Natural killer cell (primary cell): Measurements from ENCODE around the gene FHIT. TPM values are rescaled to one million over a fixed set of nuclear protein-coding genes. Genes with fewer than 3 reads are reported as not detected.

ENCODE experiments used
- ATAC-seq, 3 donors: fragments of 150-1000 bp in 2 of 3; fragments of 200-7000 bp in 1 of 3; cut with Tn5 transposase; 1 replicate in 1 of 3; 2 replicates in 2 of 3; pipeline ENCODE4 v1.10.0; 2021; ENCODE audit warnings: mild to moderate bottlenecking in 2 of 3, moderate library complexity in 2 of 3
- DNase-seq, 2 donors: peaks; one replicate each; pipeline versions ENCODE4 v3.0.0 to v3.0.0-alpha.2; 2013 to 2021; ENCODE audit warnings: mixed read lengths in 1 of 2
- H3K27ac ChIP-seq: one replicate; pipeline ENCODE4 v1.5.1; 2013; ENCODE audit warnings: mild to moderate bottlenecking, low read length
- H3K27me3 ChIP-seq: one replicate; pipeline ENCODE4 v1.6.1; 2013; ENCODE audit warnings: low read length; ENCODE audit not compliant: control insufficient read depth, insufficient read depth
- H3K36me3 ChIP-seq: one replicate; pipeline ENCODE4 v1.6.1; 2013; ENCODE audit warnings: low read length; ENCODE audit not compliant: control insufficient read depth, insufficient read depth
- H3K4me1 ChIP-seq: one replicate; pipeline ENCODE4 v1.6.1; 2013; ENCODE audit warnings: low read length; ENCODE audit not compliant: control insufficient read depth, insufficient read depth
- H3K4me3 ChIP-seq: one replicate; pipeline ENCODE4 v1.5.1; 2013; ENCODE audit warnings: low read length
- H3K9me3 ChIP-seq: one replicate; pipeline ENCODE4 v1.6.1; 2013; ENCODE audit warnings: low read length; ENCODE audit not compliant: control insufficient read depth, insufficient read depth
- H3K27ac Mint-ChIP-seq, 2 donors: one replicate each; pipeline ENCODE4 v1.8.0; 2022; ENCODE audit warnings: mild to moderate bottlenecking in 2 of 2, mixed read lengths in 2 of 2, moderate library complexity in 1 of 2
- H3K27me3 Mint-ChIP-seq, 2 donors: one replicate each; pipeline ENCODE4 v1.8.0; 2022; ENCODE audit warnings: low read depth in 2 of 2, mixed read lengths in 2 of 2
- H3K36me3 Mint-ChIP-seq: one replicate; pipeline ENCODE4 v1.8.0; 2022; ENCODE audit warnings: mixed read lengths
- H3K4me1 Mint-ChIP-seq, 2 donors: one replicate each; pipeline ENCODE4 v1.8.0; 2022; ENCODE audit warnings: mixed read lengths in 2 of 2
- H3K4me3 Mint-ChIP-seq: one replicate; pipeline ENCODE4 v1.8.0; 2022; ENCODE audit warnings: mild to moderate bottlenecking, moderate library complexity, mixed read lengths
- H3K9me3 Mint-ChIP-seq, 2 donors: one replicate each; pipeline ENCODE4 v1.8.0; 2022; ENCODE audit warnings: mixed read lengths in 2 of 2
- CTCF ChIP-seq: fragments of 200-600 bp; IDR thresholded peaks from one replicate; pipeline ENCODE4 v1.8.0; 2022; ENCODE audit warnings: antibody characterized with exemption
- WGBS: methylation state at CpG from one replicate; pipeline ENCODE4 v1.1.7; 2013; ENCODE audit warnings: missing lambda C conversion rate; ENCODE audit not compliant: insufficient coverage; 5-methylcytosine and 5-hydroxymethylcytosine counted together
- intact Hi-C: fragments of 100-400 bp; cut with micrococcal nuclease; formaldehyde crosslinking; loops from one replicate; pipeline ENCODE4 v1.14.2; 2022
- total RNA-seq, 4 donors: library from RNA; stranded (reverse); fragments of 120-200 nt in 1 of 4; gene quantifications; one replicate each; pipeline versions ENCODE4 v1.2.3 to v1.2.4, GENCODE V29; 2013 to 2022

FHIT gene
- total RNA-seq, 3 donors from 2014 or later (not counting 1 experiment from before 2014, with no cell fraction given): 2.7 to 6.1 (median 3.3) TPM

- Histone ChIP-seq H3K9me3 (peaks cover 7% of the 10 kb centered on the region), H3K4me3 (no peak overlapping the region), H3K27ac (no peak overlapping the region), H3K27me3 (no peaks in the 10 kb centered on the region), H3K4me1 (no peaks in the 10 kb centered on the region), H3K36me3 (no peaks in the 10 kb centered on the region)
- no peak for TF ChIP-seq CTCF
- Mint-ChIP-seq H3K27ac (no peak overlapping the region), H3K36me3 (no peaks in the 10 kb centered on the region), H3K4me3 (no peak overlapping the region), H3K9me3 (peaks cover 0 to 4% of the 10 kb centered on the region in 2 donors), H3K4me1 (no peaks in the 10 kb centered on the region), H3K27me3 (no peaks in the 10 kb centered on the region)
- no peak for ATAC-seq
- no peak for DNase-seq
- intact Hi-C loops: no loop called here
- WGBS: 80% methylated on average over 7 of the region's 8 CpGs
Observed at GRCh38 chr3:60746043-60746638, 505.1 kb downstream of the FHIT start.

- Mint-ChIP-seq H3K36me3 (no peaks in the 10 kb centered on the region), H3K4me3 (no peak overlapping the region), H3K4me1 (no peaks in the 10 kb centered on the region), H3K27me3 (no peaks in the 10 kb centered on the region), H3K27ac (no peak overlapping the region), H3K9me3 (peaks cover 0 to 2% of the 10 kb centered on the region in 2 donors)
- DNase-seq: no peak
- no peak for TF ChIP-seq CTCF
- Histone ChIP-seq H3K27me3 (no peaks in the 10 kb centered on the region), H3K4me1 (no peaks in the 10 kb centered on the region), H3K36me3 (no peaks in the 10 kb centered on the region), H3K4me3 (no peak overlapping the region), H3K9me3 (no peaks in the 10 kb centered on the region), H3K27ac (no peak overlapping the region)
- no peak for ATAC-seq
- WGBS: 31% methylated on average over 4 of the region's 4 CpGs
- intact Hi-C loops: no loop called here
Observed at GRCh38 chr3:60743631-60744164, 507.6 kb downstream of the FHIT start.

GRCh38 chr3:60742606-60743145, 508.6 kb downstream of the FHIT start:
- Mint-ChIP-seq H3K4me3 (no peak overlapping the region), H3K27me3 (no peaks in the 10 kb centered on the region), H3K36me3 (no peaks in the 10 kb centered on the region), H3K27ac (no peak overlapping the region), H3K9me3 (peaks cover 0 to 2% of the 10 kb centered on the region in 2 donors), H3K4me1 (no peaks in the 10 kb centered on the region)
- H3K9me3 ChIP-seq: no peaks in the 10 kb centered on the region
- ATAC-seq: no peak
- no peak for TF ChIP-seq CTCF
- H3K27ac ChIP-seq: no peak overlapping the region
- no peak for DNase-seq
- H3K36me3 ChIP-seq: no peaks in the 10 kb centered on the region
- WGBS: 87% methylated on average over 6 of the region's 8 CpGs
- no peaks in the 10 kb centered on the region for H3K4me1 ChIP-seq
- no peaks in the 10 kb centered on the region for H3K27me3 ChIP-seq
- intact Hi-C loops: no loop called here
- no peak overlapping the region for H3K4me3 ChIP-seq
